H1 (cell line): ENCODE measurements around the gene NME9. TPM values are rescaled to one million over a fixed set of nuclear protein-coding genes. Genes with fewer than 3 reads are reported as not detected.
"Not testable (repeated sequence)": the region's sequence is repeated elsewhere in the genome, so short reads cannot be mapped to it uniquely, and the experiment has no call there.

Experiments used
- CTCF ChIA-PET: fragments of 300-600 bp; sonication (Branson Sonifier 250); formaldehyde crosslinking; loops from one replicate; lab custom pipeline; 2021; ENCODE audit not compliant: partially characterized antibody; lab: Charles Lee
- POLR2A ChIA-PET: fragments of 300-600 bp; sonication (Branson Sonifier 250); formaldehyde crosslinking; loops from one replicate; lab custom pipeline; 2021; ENCODE audit warnings: inconsistent platforms; ENCODE audit not compliant: partially characterized antibody; lab: Charles Lee
- DNase-seq, 2 experiments: peaks; one replicate each; pipeline versions ENCODE4 v3.0.0 to v3.0.0-alpha.2; 2010 to 2022; ENCODE audit warnings: low spot score in 2 of 2, low read depth in 1 of 2, mixed read lengths in 1 of 2
- FAIRE-seq: peaks from 2 replicates; lab custom pipeline; 2011; peaks lifted over from hg19 to GRCh38; lab: Jason Lieb, UNC
- H2AFZ ChIP-seq: 2 replicates; pipeline ENCODE4 v1.8.1; 2012; ENCODE audit warnings: low read length, inconsistent platforms
- H2AK5ac ChIP-seq: 2 replicates; pipeline ENCODE4 v1.6.1; 2013; ENCODE audit warnings: low read depth, low read length
- H2BK120ac ChIP-seq: replicated peaks from 2 replicates; pipeline ENCODE3; 2013; ENCODE audit warnings: low read depth, low read length, inconsistent platforms
- H2BK12ac ChIP-seq: 2 replicates; pipeline ENCODE4 v1.6.1; 2013; ENCODE audit warnings: low read depth, low read length
- H2BK15ac ChIP-seq: 2 replicates; pipeline ENCODE4 v1.6.1; 2013; ENCODE audit warnings: low read length
- H2BK20ac ChIP-seq: 2 replicates; pipeline ENCODE4 v1.6.1; 2013; ENCODE audit warnings: low read length
- H2BK5ac ChIP-seq: 2 replicates; pipeline ENCODE4 v1.6.1; 2013; ENCODE audit warnings: low read depth, low read length
- H3K14ac ChIP-seq: 2 replicates; pipeline ENCODE4 v1.6.1; 2013; ENCODE audit warnings: inconsistent platforms; ENCODE audit not compliant: insufficient read length
- H3K18ac ChIP-seq: 2 replicates; pipeline ENCODE4 v1.6.1; 2013; ENCODE audit warnings: low read length; ENCODE audit errors: extremely low read depth
- H3K23ac ChIP-seq: 2 replicates; pipeline ENCODE4 v1.6.1; 2013; ENCODE audit warnings: inconsistent platforms; ENCODE audit not compliant: insufficient read length
- H3K23me2 ChIP-seq: 2 replicates; pipeline ENCODE4 v1.6.1; 2013; ENCODE audit warnings: low read depth, low read length
- H3K27ac ChIP-seq: 2 replicates; pipeline ENCODE4 v1.6.1; 2011; ENCODE audit warnings: low read depth, low read length, inconsistent platforms
- H3K27me3 ChIP-seq, 4 experiments: replicated peaks in 1 of 4; 1 replicate in 1 of 4; 2 replicates in 3 of 4; pipeline versions ENCODE4 v1.6.1 to v1.8.1; 2011 to 2013; ENCODE audit warnings: low read length in 3 of 4, mild to moderate bottlenecking in 3 of 4, inconsistent platforms in 2 of 4, mixed read lengths in 2 of 4, moderate library complexity in 1 of 4; ENCODE audit not compliant: control insufficient read depth in 3 of 4, insufficient read depth in 3 of 4; ENCODE audit errors: extremely low read depth in 1 of 4
- H3K36me3 ChIP-seq, 4 experiments: 2 replicates each; pipeline versions ENCODE4 v1.6.1 to v1.8.1; 2011 to 2013; ENCODE audit warnings: mild to moderate bottlenecking in 4 of 4, low read length in 3 of 4, moderate library complexity in 2 of 4, control low read depth in 1 of 4, inconsistent platforms in 1 of 4; ENCODE audit not compliant: insufficient read depth in 4 of 4, control insufficient read depth in 2 of 4
- H3K4ac ChIP-seq: replicated peaks from 2 replicates; pipeline ENCODE3; 2013; ENCODE audit warnings: low read length, low read depth, mixed read lengths, inconsistent platforms; ENCODE audit not compliant: insufficient read length
- H3K4me1 ChIP-seq, 4 experiments: replicated peaks in 1 of 4; 1 replicate in 1 of 4; 2 replicates in 3 of 4; pipeline versions ENCODE4 v1.6.1 to v1.8.1; 2011 to 2013; ENCODE audit warnings: low read length in 3 of 4, inconsistent platforms in 2 of 4, mixed read lengths in 1 of 4; ENCODE audit not compliant: insufficient read depth in 4 of 4, control insufficient read depth in 3 of 4
- H3K4me2 ChIP-seq, 2 experiments: 2 replicates each; pipeline versions ENCODE4 v1.6.1 to v1.8.1; 2011 to 2013; ENCODE audit warnings: low read depth in 2 of 2, low read length in 2 of 2, control low read depth in 1 of 2, inconsistent platforms in 1 of 2, mild to moderate bottlenecking in 1 of 2; ENCODE audit not compliant: insufficient read depth in 1 of 2
- H3K4me3 ChIP-seq, 4 experiments: fragments of 200-600, 300-600 bp in 1 of 4; sonication (generic), shearing (Covaris generic), sonication (Bioruptor Twin) in 1 of 4; 2 replicates each; pipeline versions ENCODE4 v1.5.1 to v1.8.1; 2011 to 2016; ENCODE audit warnings: low read length in 4 of 4, low read depth in 3 of 4, control low read depth in 2 of 4, inconsistent platforms in 2 of 4, mild to moderate bottlenecking in 2 of 4, mixed read lengths in 1 of 4, moderate library complexity in 1 of 4; ENCODE audit not compliant: insufficient read depth in 2 of 4; ENCODE audit errors: extremely low read depth in 1 of 4
- H3K56ac ChIP-seq: replicated peaks from 2 replicates; pipeline ENCODE3; 2013; ENCODE audit warnings: low read depth, mild to moderate bottlenecking, mixed read lengths, low read length, inconsistent platforms; ENCODE audit not compliant: insufficient read length
- H3K79me1 ChIP-seq: 2 replicates; pipeline ENCODE4 v1.6.1; 2013; ENCODE audit warnings: low read depth, low read length, control low read depth
- H3K79me2 ChIP-seq, 2 experiments: 2 replicates each; pipeline versions ENCODE4 v1.6.1 to v1.8.1; 2012 to 2013; ENCODE audit warnings: low read length in 2 of 2, mild to moderate bottlenecking in 2 of 2, inconsistent platforms in 1 of 2; ENCODE audit not compliant: insufficient read depth in 2 of 2, control insufficient read depth in 1 of 2
- H3K9ac ChIP-seq, 4 experiments: replicated peaks in 1 of 4; 1 replicate in 1 of 4; 2 replicates in 3 of 4; pipeline versions ENCODE4 v1.6.1 to v1.8.1; 2011 to 2013; ENCODE audit warnings: low read depth in 3 of 4, low read length in 3 of 4, control low read depth in 2 of 4, mild to moderate bottlenecking in 2 of 4, moderate library complexity in 2 of 4, inconsistent platforms in 1 of 4; ENCODE audit errors: extremely low read depth in 1 of 4
- H3K9me3 ChIP-seq, 2 experiments: 2 replicates each; pipeline versions ENCODE4 v1.6.1 to v1.8.1; 2012 to 2013; ENCODE audit warnings: mild to moderate bottlenecking in 2 of 2, moderate library complexity in 2 of 2, control low read depth in 1 of 2, inconsistent platforms in 1 of 2, low read depth in 1 of 2, low read length in 1 of 2, mixed read lengths in 1 of 2; ENCODE audit not compliant: insufficient read depth in 2 of 2
- H4K20me1 ChIP-seq, 2 experiments: replicated peaks in 1 of 2; 2 replicates each; pipeline versions ENCODE3 to v1.8.1; 2011 to 2013; ENCODE audit warnings: inconsistent platforms in 2 of 2, low read length in 2 of 2, mild to moderate bottlenecking in 1 of 2; ENCODE audit not compliant: insufficient read depth in 2 of 2, control insufficient read depth in 1 of 2
- H4K5ac ChIP-seq: 2 replicates; pipeline ENCODE4 v1.6.1; 2013; ENCODE audit warnings: low read length, low read depth, mixed read lengths, inconsistent platforms; ENCODE audit not compliant: insufficient read length
- H4K8ac ChIP-seq: 2 replicates; pipeline ENCODE4 v1.8.0; 2013; ENCODE audit warnings: mild to moderate bottlenecking, moderate library complexity, low read length, inconsistent platforms; ENCODE audit not compliant: insufficient read depth; ENCODE audit errors: extremely low read depth
- H4K91ac ChIP-seq: replicated peaks from 2 replicates; pipeline ENCODE3; 2013; ENCODE audit warnings: low read length, mixed read lengths, inconsistent platforms; ENCODE audit not compliant: insufficient read length
- WGBS, 2 experiments: shearing (Covaris generic) in 1 of 2; methylation state at CpG; one replicate each; pipeline versions ENCODE4 v1.1.6 to v1.1.7; 2013 to 2015; ENCODE audit warnings: low lambda C conversion rate in 2 of 2, mixed read lengths in 2 of 2, inconsistent platforms in 1 of 2, low coverage in 1 of 2, missing lambda C conversion rate in 1 of 2; ENCODE audit not compliant: insufficient replicate concordance in 2 of 2, insufficient coverage in 1 of 2, insufficient read length in 1 of 2; ENCODE audit errors: extremely low coverage in 1 of 2, missing lambda C conversion rate in 1 of 2; 5-methylcytosine and 5-hydroxymethylcytosine counted together
- polyA plus RNA-seq, 7 experiments: library from polyadenylated mRNA; depleted of rRNA in 3 of 7; stranded (reverse) in 5 of 7; unstranded in 2 of 7; fragments of >200 nt in 5 of 7; fragments of 200-250 nt in 2 of 7; gene quantifications; 1 replicate in 5 of 7; 2 replicates in 1 of 7; 4 replicates in 1 of 7; pipeline versions ENCODE4 v1.2.1 to v1.2.3, GENCODE V29; 2011 to 2013; ENCODE audit warnings: missing spikeins in 2 of 7, mixed read lengths in 2 of 7
- total RNA-seq: library from RNA; stranded (reverse); fragmentation: NEBNext Ultra II Directional; extraction: Animal tissue kit (Norgen Biotek cat#: 25700); gene quantifications from 2 replicates; pipeline ENCODE4 v1.2.1, GENCODE V29; 2021

NME9 gene
- total and polyA plus RNA-seq, 2 of the 8 experiments (the other 6 are each of a cell fraction or from before 2014, with no cell fraction given), result 0.11 TPM; not detected in 1

DNA sequence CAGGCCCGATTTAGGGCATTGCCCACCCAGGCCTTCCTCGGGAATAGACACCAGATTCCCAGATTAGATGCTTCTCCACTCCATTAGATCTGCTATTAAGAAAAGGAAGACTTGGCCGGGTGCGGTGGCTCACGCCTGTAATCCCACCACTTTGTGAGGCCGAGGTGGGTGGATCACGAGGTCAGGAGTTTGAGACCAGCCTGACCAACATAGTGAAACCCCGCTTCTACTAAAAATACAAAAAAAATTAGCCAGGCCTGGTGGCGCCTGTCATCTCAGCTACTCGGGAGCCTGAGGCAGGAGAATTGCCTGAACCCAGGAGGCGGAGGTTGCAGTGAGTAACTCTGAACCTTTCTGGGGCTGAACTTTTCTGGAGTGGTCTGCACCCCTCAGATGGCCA lies 47.6 kb upstream of the NME9 start:
- H2BK20ac ChIP-seq, FAIRE-seq, H3K36me3 ChIP-seq, H3K4ac ChIP-seq, H3K4me1 ChIP-seq, H3K79me2 ChIP-seq, H4K5ac ChIP-seq, H2AFZ ChIP-seq, H2BK5ac ChIP-seq, H4K91ac ChIP-seq, H3K14ac ChIP-seq, H4K8ac ChIP-seq, POLR2A ChIA-PET, H2BK12ac ChIP-seq, H3K27me3 ChIP-seq, H3K79me1 ChIP-seq, H2BK120ac ChIP-seq, DNase-seq, H3K27ac ChIP-seq, H3K23ac ChIP-seq, H3K18ac ChIP-seq, H3K4me2 ChIP-seq, H3K9me3 ChIP-seq, H3K56ac ChIP-seq, H3K23me2 ChIP-seq, H2BK15ac ChIP-seq, H4K20me1 ChIP-seq, H2AK5ac ChIP-seq, H3K4me3 ChIP-seq, H3K9ac ChIP-seq: not testable (repeated sequence)
- CTCF ChIA-PET, result interaction anchor here (0.9 to 1.7 kb wide), 5 partner anchors 11 to 46 kb away, joined by 3 to 5 read pairs (median 4); no protein-coding TSS in a partner anchor
- whole genome bisulfite sequencing, 2 experiments, result 86% methylated on average over 11 of the region's 11 CpGs; no CpG with 5 or more reads in 1 of the 2 experiments
